GM23248 (cell line): Measurements from ENCODE around the gene SF3A2. TPM values are rescaled to one million over a fixed set of nuclear protein-coding genes. Genes with fewer than 3 reads are reported as not detected.

Source experiments
- DNase-seq: peaks from one replicate; pipeline ENCODE4 v3.0.0-alpha.2; 2015
- H2AFZ ChIP-seq: fragments of 200-600 bp; sonication (generic); 2 replicates; pipeline ENCODE4 v1.6.1; 2016; ENCODE audit warnings: antibody characterized with exemption
- H3F3A ChIP-seq: fragments of 200-600 bp; sonication (generic); 2 replicates; pipeline ENCODE4 v1.6.1; 2016; ENCODE audit warnings: mild to moderate bottlenecking, antibody characterized with exemption, mixed run types; ENCODE audit not compliant: insufficient read depth
- H3K27ac ChIP-seq: fragments of 200-600 bp; sonication (generic); 2 replicates; pipeline ENCODE4 v1.5.1; 2016; ENCODE audit warnings: mild to moderate bottlenecking
- H3K27me3 ChIP-seq: fragments of 200-600 bp; sonication (generic); replicated peaks from 2 replicates; pipeline ENCODE4 v1.6.1; 2016; ENCODE audit warnings: mild to moderate bottlenecking; ENCODE audit not compliant: insufficient read depth
- H3K36me3 ChIP-seq: fragments of 200-600 bp; sonication (generic); 2 replicates; pipeline ENCODE4 v1.6.1; 2016; ENCODE audit warnings: low read depth, mild to moderate bottlenecking
- H3K4me1 ChIP-seq: fragments of 200-600 bp; sonication (generic); 2 replicates; pipeline ENCODE4 v1.6.1; 2016; ENCODE audit warnings: mild to moderate bottlenecking; ENCODE audit not compliant: insufficient read depth
- H3K4me2 ChIP-seq: fragments of 200-600 bp; sonication (generic); one replicate; pipeline ENCODE4 v1.6.1; 2016; ENCODE audit warnings: mild to moderate bottlenecking; ENCODE audit not compliant: unreplicated experiment
- H3K4me3 ChIP-seq: fragments of 200-600 bp; sonication (generic); 2 replicates; pipeline ENCODE4 v1.5.1; 2016; ENCODE audit warnings: mild to moderate bottlenecking
- H3K79me2 ChIP-seq: fragments of 200-600 bp; sonication (generic); 2 replicates; pipeline ENCODE4 v1.6.1; 2016; ENCODE audit warnings: mild to moderate bottlenecking; ENCODE audit not compliant: insufficient read depth
- H3K9ac ChIP-seq: fragments of 200-600 bp; sonication (generic); 2 replicates; pipeline ENCODE4 v1.6.1; 2016; ENCODE audit warnings: mild to moderate bottlenecking
- H3K9me2 ChIP-seq: fragments of 200-600 bp; sonication (generic); 2 replicates; pipeline ENCODE4 v1.6.1; 2016; ENCODE audit warnings: mixed run types, mild to moderate bottlenecking, moderate library complexity; ENCODE audit not compliant: insufficient read depth
- H3K9me3 ChIP-seq: fragments of 200-600 bp; sonication (generic); one replicate; pipeline ENCODE4 v1.6.1; 2017; ENCODE audit warnings: low read depth
- H4K20me1 ChIP-seq: fragments of 200-600 bp; sonication (generic); 2 replicates; pipeline ENCODE4 v1.6.0; 2016; ENCODE audit not compliant: insufficient read depth
- EZH2 ChIP-seq: fragments of 200-600 bp; sonication (generic); IDR thresholded peaks from 2 replicates; pipeline ENCODE4 v1.6.1; 2018; ENCODE audit warnings: antibody characterized with exemption, mild to moderate bottlenecking; ENCODE audit not compliant: insufficient read depth, poor library complexity, severe bottlenecking
- EZH2phosphoT487 ChIP-seq: fragments of 200-600 bp; sonication (generic); IDR thresholded peaks from 2 replicates; pipeline ENCODE4 v1.6.1; 2018; ENCODE audit warnings: antibody characterized with exemption, moderate library complexity, mild to moderate bottlenecking, low read depth; ENCODE audit not compliant: insufficient read depth
- WGBS, 2 experiments: methylation state at CpG; one replicate each; pipeline ENCODE4 v1.1.6; 2015 to 2017; ENCODE audit warnings: low lambda C conversion rate in 2 of 2, low coverage in 1 of 2; ENCODE audit errors: missing lambda C conversion rate in 2 of 2; 5-methylcytosine and 5-hydroxymethylcytosine counted together
- in situ Hi-C: fragments of 300-500 bp; cut with MboI; formaldehyde crosslinking; loops from 2 replicates; pipeline ENCODE4 v1.15.0; 2020
- polyA plus RNA-seq: library from polyadenylated mRNA; unstranded; fragments of >200 nt; fragmentation: Nextera tagmentation; extraction: Ambion mirVana; gene quantifications from 2 replicates; pipeline ENCODE4 v1.2.1, GENCODE V29; 2016
- total RNA-seq: library from RNA; depleted of rRNA; stranded (reverse); fragments of >200 nt; shearing (Covaris generic); gene quantifications from 2 replicates; pipeline ENCODE4 v1.2.3, GENCODE V29; 2014

SF3A2 gene
- total and polyA plus RNA-seq, 2 experiments from 2014 or later = 16.8 to 26.7 TPM

DNA sequence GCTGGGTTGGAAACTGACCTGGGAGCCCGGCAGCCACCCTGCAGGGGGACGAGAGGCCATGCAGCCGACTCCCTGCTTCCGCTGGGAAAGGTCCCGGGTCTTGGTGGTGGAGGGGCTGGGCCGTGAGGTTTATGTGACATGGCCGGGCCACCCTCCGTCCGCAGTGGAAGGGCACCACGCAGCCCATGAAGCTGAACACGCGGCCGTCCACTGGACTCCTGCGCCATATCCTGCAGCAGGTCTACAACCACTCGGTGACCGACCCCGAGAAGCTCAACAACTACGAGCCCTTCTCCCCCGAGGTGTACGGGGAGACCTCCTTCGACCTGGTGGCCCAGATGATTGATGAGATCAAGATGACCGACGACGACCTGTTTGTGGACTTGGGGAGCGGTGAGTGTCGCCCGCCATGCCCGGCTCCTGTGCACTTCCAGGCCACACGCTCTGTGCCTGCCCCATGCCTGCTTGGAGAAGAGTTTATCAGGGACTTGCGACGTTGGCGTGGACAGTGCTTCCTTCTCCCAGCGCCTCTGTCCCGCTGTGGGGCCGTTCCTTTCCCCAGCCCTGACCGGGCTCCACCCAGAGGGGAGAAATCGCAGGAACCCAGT is 45.7 kb upstream of the SF3A2 start:
- Histone ChIP-seq H3K36me3 (0 out of 2 replicates have a peak, but pooled peaks cover 5% of the 10 kb centered on the region), H3K4me3 (no peak overlapping the region), H3K9me2 (no peaks in the 10 kb centered on the region), H3K79me2 (peaks cover 78% of the 10 kb centered on the region), H4K20me1 (no peaks in the 10 kb centered on the region), H3K4me1 (peaks cover 12% of the 10 kb centered on the region), H3K27ac (no peak overlapping the region), H3F3A (peaks cover 16% of the 10 kb centered on the region; the same call in 1 of the 2 replicates), H3K9me3 (no peaks in the 10 kb centered on the region), H3K9ac (no peak overlapping the region), H2AFZ (no peak overlapping the region), H3K27me3 (no peaks in the 10 kb centered on the region), H3K4me2 (no peak overlapping the region)
- 95 to 96% methylated on average over 34 to 37 of the region's 37 CpGs for WGBS, 2 experiments
- TF ChIP-seq EZH2 (no peak), EZH2phosphoT487 (no peak)
- in situ Hi-C loops = no loop called here
- no peak for DNase-seq

GRCh38 chr19:2191456-2192310 is 44.9 kb upstream of the SF3A2 start:
- no peaks in the 10 kb centered on the region for H3K27me3 ChIP-seq
- H4K20me1 ChIP-seq = no peaks in the 10 kb centered on the region
- H3K9me2 ChIP-seq = no peaks in the 10 kb centered on the region
- H3K79me2 ChIP-seq = peaks cover 86% of the 10 kb centered on the region
- H3K4me1 ChIP-seq = peaks cover 7% of the 10 kb centered on the region
- TF ChIP-seq EZH2phosphoT487 (no peak), EZH2 (no peak)
- WGBS, 2 experiments = 90 to 94% methylated on average over 19 to 32 of the region's 32 CpGs
- no peak overlapping the region for H3K4me2 ChIP-seq
- peaks cover 11% of the 10 kb centered on the region; the same call in 1 of the 2 replicates for H3F3A ChIP-seq
- no peak overlapping the region for H3K9ac ChIP-seq
- in situ Hi-C loops = no loop called here
- H3K9me3 ChIP-seq = no peaks in the 10 kb centered on the region
- H3K4me3 ChIP-seq = no peak overlapping the region
- 0 out of 2 replicates have a peak, but pooled peaks cover 5% of the 10 kb centered on the region for H3K36me3 ChIP-seq
- DNase-seq = no peak
- H3K27ac ChIP-seq = no peak overlapping the region
- no peak overlapping the region for H2AFZ ChIP-seq

DNA sequence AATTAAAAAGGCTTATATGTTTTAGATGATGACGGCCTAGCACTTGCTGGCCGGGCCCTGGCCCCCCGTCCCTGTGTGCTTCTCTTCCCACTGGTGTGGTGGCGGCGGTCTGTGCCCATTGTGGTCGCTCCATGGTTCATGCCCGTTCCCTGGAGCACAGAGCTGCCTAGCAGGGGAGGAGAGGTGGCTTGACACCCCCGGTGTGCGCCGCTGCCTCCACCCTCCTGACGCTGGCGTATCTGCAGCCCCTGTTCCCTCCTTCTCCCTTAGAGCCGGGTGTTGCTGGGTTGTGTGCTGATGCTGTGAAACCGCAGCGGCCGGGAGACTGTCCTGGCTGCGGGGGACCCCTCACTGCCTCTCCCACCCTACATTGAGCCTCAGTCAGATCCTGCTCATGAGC is 43.8 kb upstream of the SF3A2 start:
- TF ChIP-seq EZH2 (no peak), EZH2phosphoT487 (no peak)
- no peaks in the 10 kb centered on the region for H3K4me1 ChIP-seq
- 97 to 98% methylated on average over 17 of the region's 17 CpGs for WGBS, 2 experiments
- H3K9ac ChIP-seq = no peak overlapping the region
- H3K36me3 ChIP-seq = 0 out of 2 replicates have a peak, but pooled peaks cover 5% of the 10 kb centered on the region
- no peaks in the 10 kb centered on the region for H3K27me3 ChIP-seq
- no peak for DNase-seq
- no peak overlapping the region for H3K4me3 ChIP-seq
- H2AFZ ChIP-seq = no peak overlapping the region
- H3K27ac ChIP-seq = no peak overlapping the region
- no peaks in the 10 kb centered on the region for H4K20me1 ChIP-seq
- no peaks in the 10 kb centered on the region for H3K9me2 ChIP-seq
- in situ Hi-C loops = no loop called here
- H3K79me2 ChIP-seq = peaks cover 96% of the 10 kb centered on the region
- H3K4me2 ChIP-seq = no peak overlapping the region
- no peaks in the 10 kb centered on the region for H3K9me3 ChIP-seq
- H3F3A ChIP-seq = 0 out of 2 replicates have a peak, but pooled peaks cover 2% of the 10 kb centered on the region

- Histone ChIP-seq H3K27me3 (no peaks in the 10 kb centered on the region), H3K4me2 (no peak overlapping the region), H3K9me2 (no peaks in the 10 kb centered on the region), H3K9ac (no peak overlapping the region), H3K79me2 (peaks cover 98% of the 10 kb centered on the region), H3K4me3 (no peak overlapping the region), H2AFZ (no peak overlapping the region), H3F3A (no peaks in the 10 kb centered on the region), H3K4me1 (no peaks in the 10 kb centered on the region), H3K27ac (no peak overlapping the region), H3K9me3 (no peaks in the 10 kb centered on the region), H4K20me1 (no peaks in the 10 kb centered on the region), H3K36me3 (0 out of 2 replicates have a peak, but pooled peaks cover 5% of the 10 kb centered on the region)
- WGBS, 2 experiments = 94 to 95% methylated on average over 17 to 18 of the region's 18 CpGs
- TF ChIP-seq EZH2phosphoT487 = no peak
- no peak for TF ChIP-seq EZH2
- no peak for DNase-seq
- in situ Hi-C loops = no loop called here
Measured at GRCh38 chr19:2193807-2194206, 42.8 kb upstream of the SF3A2 start.
